ENCODE data around the gene IRF2BPL. TPM values are rescaled to one million over a fixed set of nuclear protein-coding genes. Genes with fewer than 3 reads are reported as not detected.

IRF2BPL gene
- total and polyA plus RNA-seq, 9 of the 15 experiments (the other 6 are each of a cell fraction or from before 2014, with no cell fraction given), result 0.52 to 21.6 (median 2.5) TPM

GRCh38 chr14:76981670-76982069, 46.8 kb downstream of the IRF2BPL start:
- peaks cover 7 to 14% of the 10 kb centered on the region in 2 experiments; a peak in 4 of 5 replicates for H3K4me1 ChIP-seq (replicated peaks in 1 of 2; ENCODE audit: control insufficient read depth in 2 of 2, insufficient read depth in 2 of 2, low read length in 2 of 2)
- in situ Hi-C loops (cut with MboI), result no loop called here
- no peak for FAIRE-seq

More at GRCh38 chr14:76981670-76982069, 46.8 kb downstream of the IRF2BPL start:
- ATAC-seq (no peak), DNase-seq (ENCODE audit: extremely low read depth in 1 of 4, low spot score in 3 of 4) (no peak)
- no peak overlapping the region for H3K4me3 ChIP-seq
- H3K36me3 ChIP-seq (ENCODE audit: control insufficient read depth, insufficient read depth, low read length), result no peaks in the 10 kb centered on the region
- CTCF ChIA-PET (ENCODE audit: low intra/inter-chr PET ratio), result no interaction called here
- POLR2A ChIA-PET, result no interaction called here
- H3K79me2 ChIP-seq (ENCODE audit: control insufficient read depth, insufficient read depth, low read length), result no peaks in the 10 kb centered on the region
- WGBS (ENCODE audit: insufficient coverage, low coverage, missing lambda C conversion rate), result 44% methylated on average over 1 of the region's 1 CpG
- no peak for TF ChIP-seq E2F4 (CRISPR knock-in tag; IDR thresholded peaks at IDR 0.05; ENCODE audit: low read depth)
- TF ChIP-seq RUNX1 (IDR thresholded peaks at IDR 0.05; ENCODE audit: low read depth), result no peak
- no peak for TF ChIP-seq CUX1 (CRISPR knock-in tag; IDR thresholded peaks at IDR 0.05)
- peak; percentile 80; the same call in 1 of the 2 replicates for TF ChIP-seq ZFP1 (CRISPR knock-in tag; IDR thresholded peaks at IDR 0.05)
- TF ChIP-seq ZZZ3 (IDR thresholded peaks at IDR 0.05), result no peak
- no peaks in the 10 kb centered on the region for H4K20me1 ChIP-seq (replicated peaks; ENCODE audit: control insufficient read depth, insufficient read depth, low read length)
- no peaks in the 10 kb centered on the region for H3K27me3 ChIP-seq (ENCODE audit: control insufficient read depth in 2 of 2, insufficient read depth in 2 of 2, low read length in 2 of 2)
- H2AFZ ChIP-seq (ENCODE audit: low read depth, low read length), result no peak overlapping the region
- H3K9me1 ChIP-seq (ENCODE audit: control insufficient read depth, insufficient read depth, low read length), result no peaks in the 10 kb centered on the region
- intact Hi-C loops (cut with micrococcal nuclease), result no loop called here
- no peak overlapping the region for H3K9ac ChIP-seq (ENCODE audit: insufficient read depth in 1 of 2, low read depth in 2 of 2, low read length in 2 of 2)
- H3K4me2 ChIP-seq (ENCODE audit: insufficient read depth, low read length), result no peak overlapping the region
- no peak overlapping the region for H3K27ac ChIP-seq (ENCODE audit: extremely low read depth, low read depth, low read length)
- H3K9me3 ChIP-seq (replicated peaks; ENCODE audit: control insufficient read depth, insufficient read depth, low read depth, low read length), result 0 out of 2 replicates have a peak, but pooled peaks cover 7% of the 10 kb centered on the region
- no TSS peak for BruUV-seq (replicated peaks)

Data from K562 (cell line).